ENCODE results near the gene GREM1.

DNA sequence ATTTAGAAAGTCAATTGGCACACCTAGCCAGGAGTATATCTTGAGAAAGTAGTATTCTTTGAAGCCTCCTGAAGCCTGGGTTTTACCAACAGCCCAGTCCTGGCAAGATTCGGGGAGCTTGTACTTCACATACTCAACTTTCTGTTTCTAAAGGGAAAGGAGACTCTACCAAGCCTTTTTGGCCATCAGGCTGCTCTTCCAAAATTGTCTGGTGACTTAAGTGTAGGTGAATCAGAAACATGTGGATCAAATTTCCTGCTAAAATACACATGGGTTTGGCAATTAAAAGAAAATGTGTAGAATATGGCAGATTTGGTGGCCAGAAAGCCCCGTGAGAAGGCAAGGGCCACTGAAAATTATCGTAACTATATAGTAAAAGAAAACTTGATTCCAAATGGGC lies 15.9 kb upstream of the GREM1 start:
- TF ChIP-seq, protein P1, sequence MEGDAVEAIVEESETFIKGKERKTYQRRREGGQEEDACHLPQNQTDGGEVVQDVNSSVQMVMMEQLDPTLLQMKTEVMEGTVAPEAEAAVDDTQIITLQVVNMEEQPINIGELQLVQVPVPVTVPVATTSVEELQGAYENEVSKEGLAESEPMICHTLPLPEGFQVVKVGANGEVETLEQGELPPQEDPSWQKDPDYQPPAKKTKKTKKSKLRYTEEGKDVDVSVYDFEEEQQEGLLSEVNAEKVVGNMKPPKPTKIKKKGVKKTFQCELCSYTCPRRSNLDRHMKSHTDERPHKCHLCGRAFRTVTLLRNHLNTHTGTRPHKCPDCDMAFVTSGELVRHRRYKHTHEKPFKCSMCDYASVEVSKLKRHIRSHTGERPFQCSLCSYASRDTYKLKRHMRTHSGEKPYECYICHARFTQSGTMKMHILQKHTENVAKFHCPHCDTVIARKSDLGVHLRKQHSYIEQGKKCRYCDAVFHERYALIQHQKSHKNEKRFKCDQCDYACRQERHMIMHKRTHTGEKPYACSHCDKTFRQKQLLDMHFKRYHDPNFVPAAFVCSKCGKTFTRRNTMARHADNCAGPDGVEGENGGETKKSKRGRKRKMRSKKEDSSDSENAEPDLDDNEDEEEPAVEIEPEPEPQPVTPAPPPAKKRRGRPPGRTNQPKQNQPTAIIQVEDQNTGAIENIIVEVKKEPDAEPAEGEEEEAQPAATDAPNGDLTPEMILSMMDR (IDR thresholded peaks at IDR 0.05; ENCODE audit: extremely low read depth in 1 of 2, insufficient read depth in 1 of 2, low read depth in 1 of 2, low read length in 2 of 2), result no peak
- no peak for TF ChIP-seq FOS (IDR thresholded peaks at IDR 0.05; ENCODE audit: borderline replicate concordance, insufficient read depth, low read length)

Measured in endothelial cell of umbilical vein (primary cell).